Transverse colon (tissue), 3 donors: ENCODE data around the gene FAM107B.

ENCODE experiments used
- POLR2A ChIP-seq: fragments of 450-650 bp; IDR thresholded peaks from one replicate; pipeline ENCODE4 v1.6.1; 2016; ENCODE audit warnings: antibody characterized with exemption, mild to moderate bottlenecking, moderate library complexity
- TF ChIP-seq, protein P1 (sequence below), 5 experiments: fragments of 200-600 bp in 3 of 5; fragments of 450-650 bp in 2 of 5; sonication (generic) in 3 of 5; IDR thresholded peaks; 1 replicate in 2 of 5; 2 replicates in 3 of 5; pipeline ENCODE4 v1.5.1; 2016 to 2017; ENCODE audit warnings: antibody characterized with exemption in 5 of 5, inconsistent platforms in 3 of 5, mild to moderate bottlenecking in 2 of 5, moderate library complexity in 1 of 5

DNA sequence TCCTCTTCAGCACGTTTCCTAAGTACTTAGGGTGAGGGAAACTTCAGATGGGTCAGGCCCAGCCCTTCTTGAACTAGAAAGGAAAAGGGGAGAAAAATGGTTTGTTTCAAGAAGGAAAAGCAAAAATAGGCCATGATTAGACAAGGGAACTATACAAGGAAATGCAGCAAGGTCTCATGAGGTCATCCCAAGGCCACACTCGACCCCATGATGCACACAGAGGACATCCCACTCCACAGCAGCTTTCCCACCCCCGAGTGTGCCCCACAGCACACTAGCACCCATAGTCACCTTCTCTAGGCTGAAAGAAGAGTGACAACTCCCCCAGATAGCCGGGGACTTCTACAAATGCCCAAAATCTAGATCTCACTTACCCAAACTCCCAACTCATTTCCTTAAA, 173.4 kb downstream of the FAM107B start:
- TF ChIP-seq, protein P1, sequence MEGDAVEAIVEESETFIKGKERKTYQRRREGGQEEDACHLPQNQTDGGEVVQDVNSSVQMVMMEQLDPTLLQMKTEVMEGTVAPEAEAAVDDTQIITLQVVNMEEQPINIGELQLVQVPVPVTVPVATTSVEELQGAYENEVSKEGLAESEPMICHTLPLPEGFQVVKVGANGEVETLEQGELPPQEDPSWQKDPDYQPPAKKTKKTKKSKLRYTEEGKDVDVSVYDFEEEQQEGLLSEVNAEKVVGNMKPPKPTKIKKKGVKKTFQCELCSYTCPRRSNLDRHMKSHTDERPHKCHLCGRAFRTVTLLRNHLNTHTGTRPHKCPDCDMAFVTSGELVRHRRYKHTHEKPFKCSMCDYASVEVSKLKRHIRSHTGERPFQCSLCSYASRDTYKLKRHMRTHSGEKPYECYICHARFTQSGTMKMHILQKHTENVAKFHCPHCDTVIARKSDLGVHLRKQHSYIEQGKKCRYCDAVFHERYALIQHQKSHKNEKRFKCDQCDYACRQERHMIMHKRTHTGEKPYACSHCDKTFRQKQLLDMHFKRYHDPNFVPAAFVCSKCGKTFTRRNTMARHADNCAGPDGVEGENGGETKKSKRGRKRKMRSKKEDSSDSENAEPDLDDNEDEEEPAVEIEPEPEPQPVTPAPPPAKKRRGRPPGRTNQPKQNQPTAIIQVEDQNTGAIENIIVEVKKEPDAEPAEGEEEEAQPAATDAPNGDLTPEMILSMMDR (IDR thresholded peaks at IDR 0.05), result no peak
- no peak for TF ChIP-seq POLR2A
